Left renal cortex interstitium (tissue), 4 donors: ENCODE data around the gene LRP5. TPM values are rescaled to one million over a fixed set of nuclear protein-coding genes. Genes with fewer than 3 reads are reported as not detected.

ENCODE experiments used
- DNase-seq, 4 donors: peaks; one replicate each; pipeline ENCODE4 v3.0.0-alpha.2; 2013; ENCODE audit warnings: low read depth in 4 of 4, low spot score in 2 of 4, missing footprints in 1 of 4
- polyA plus RNA-seq, 4 donors: library from polyadenylated mRNA; unstranded; fragments of 120-200 nt; gene quantifications; one replicate each; pipeline ENCODE4 v1.2.1, GENCODE V29; 2013; ENCODE audit not compliant: insufficient read length in 4 of 4

Gene LRP5
- polyA plus RNA-seq, 4 donors, result 34.9 to 67.8 (median 58.9) TPM

- DNase-seq, result no peak
Measured at GRCh38 chr11:68303982-68304780, 8.2 kb upstream of the LRP5 start.

DNA sequence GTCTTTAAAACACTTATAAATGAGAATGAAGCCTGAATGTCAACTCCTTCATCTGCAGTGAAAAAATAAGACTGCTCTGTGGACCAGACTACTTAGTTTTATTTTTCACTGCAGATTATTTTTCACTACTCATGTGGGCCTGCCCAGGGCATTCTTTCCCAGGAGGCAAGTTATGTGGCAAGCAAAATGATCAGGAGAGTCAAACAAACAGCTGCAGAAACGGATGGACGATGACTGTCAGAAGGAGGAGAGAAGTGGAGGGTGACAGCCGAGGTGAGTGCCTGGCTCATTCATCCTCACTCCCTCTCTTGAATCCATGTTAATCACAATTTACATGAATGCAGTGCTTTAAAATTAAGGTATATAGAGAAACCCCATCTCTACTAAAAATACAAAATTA is 5.8 kb upstream of the LRP5 start:
- DNase-seq, result no peak

DNA sequence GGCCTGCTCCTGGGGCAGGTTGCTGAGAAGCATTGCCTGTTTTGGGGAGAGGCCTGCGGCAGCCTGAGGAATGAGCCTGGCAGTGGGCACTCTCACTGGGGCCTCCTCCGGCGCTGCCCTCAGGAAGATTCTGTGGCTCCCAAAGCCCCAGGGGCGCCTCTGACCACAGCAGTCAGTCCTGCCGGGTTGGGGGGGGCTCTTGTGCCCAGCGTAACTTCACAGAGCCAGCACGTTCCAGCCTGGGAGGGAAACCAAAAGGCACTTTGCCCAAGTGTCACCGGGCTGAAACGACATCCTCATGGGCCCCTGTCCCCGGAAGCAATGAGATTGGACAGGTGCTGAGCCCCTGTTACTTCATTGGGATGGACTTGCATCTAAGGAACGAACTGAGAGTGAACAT is 4.3 kb upstream of the LRP5 start:
- DNase-seq, result no peak

DNA sequence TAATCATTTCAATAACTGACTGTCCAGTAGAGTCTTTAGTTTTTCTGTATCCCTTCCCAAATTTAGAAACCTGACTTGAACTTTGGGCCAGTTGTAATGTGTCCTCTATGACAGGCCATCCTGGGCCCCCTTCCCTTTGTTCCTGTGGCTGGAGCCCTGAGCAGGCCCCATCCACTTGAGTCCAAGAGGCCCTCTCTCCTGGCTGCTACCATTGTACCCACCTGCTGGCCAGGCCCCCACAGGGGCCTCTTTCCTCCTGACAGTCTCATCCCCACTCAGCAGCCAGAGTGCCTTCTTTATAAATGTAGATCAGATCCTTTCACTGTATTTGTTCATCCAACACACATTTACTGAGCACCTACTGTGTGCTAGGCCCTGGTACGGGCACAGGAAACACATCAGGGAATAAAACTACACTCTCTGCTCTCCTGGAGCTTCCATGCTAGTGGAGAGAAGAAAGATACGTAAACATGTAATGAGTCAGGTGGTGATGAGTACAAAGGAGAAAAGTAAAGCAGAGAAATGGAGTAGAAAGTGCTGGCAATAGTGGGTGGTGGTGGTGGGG is 2.7 kb upstream of the LRP5 start:
- no peak for DNase-seq

GRCh38 chr11:68311160-68312116 is 953 bp upstream of the LRP5 start:
- no peak for DNase-seq

- no peak for DNase-seq
Measured at GRCh38 chr11:68312780-68313573, 586 bp downstream of the LRP5 start.

GRCh38 chr11:68313574-68314202 is 1.3 kb downstream of the LRP5 start:
- DNase-seq, result no peak

- DNase-seq, result no peak
Measured at GRCh38 chr11:68314203-68315170, 2.1 kb downstream of the LRP5 start.

- DNase-seq, result no peak
Measured at GRCh38 chr11:68315171-68315920, 3.0 kb downstream of the LRP5 start.

DNA sequence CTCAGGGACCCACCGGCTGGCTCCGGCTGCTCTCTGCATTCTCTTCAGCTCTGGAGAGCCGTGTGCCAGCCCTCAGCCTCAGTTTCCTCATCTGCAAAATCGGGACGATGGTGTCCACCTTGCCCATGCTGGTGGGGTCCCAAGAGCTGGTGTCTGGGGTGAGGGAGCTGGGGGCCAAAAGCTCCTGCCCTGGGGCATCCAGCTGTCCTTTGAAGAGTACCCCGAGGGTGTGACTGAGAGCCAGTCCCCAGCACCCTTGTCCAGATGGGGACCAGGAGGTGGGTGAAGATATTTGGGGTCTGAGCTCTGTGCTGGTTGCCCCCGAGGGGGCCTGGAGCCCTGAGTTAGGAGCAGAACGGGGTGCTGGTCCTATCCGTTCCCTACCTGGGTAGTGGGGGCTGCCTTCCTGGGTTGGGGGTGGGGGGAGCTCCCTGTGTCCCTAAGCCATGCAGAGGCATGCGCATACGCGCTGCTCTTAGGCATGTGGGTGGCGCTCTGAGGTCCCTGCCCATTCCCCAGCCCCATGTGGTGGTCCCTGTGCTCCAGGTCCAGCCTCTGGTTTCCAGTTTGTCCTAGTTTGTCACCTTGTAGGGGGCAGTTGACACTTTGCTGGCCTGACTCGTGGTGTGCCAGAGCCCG is 4.9 kb downstream of the LRP5 start:
- no peak for DNase-seq

GRCh38 chr11:68321293-68322051 is 9.1 kb downstream of the LRP5 start:
- no peak for DNase-seq

- no peak for DNase-seq
Measured at GRCh38 chr11:68322052-68322430, 9.7 kb downstream of the LRP5 start.

DNA sequence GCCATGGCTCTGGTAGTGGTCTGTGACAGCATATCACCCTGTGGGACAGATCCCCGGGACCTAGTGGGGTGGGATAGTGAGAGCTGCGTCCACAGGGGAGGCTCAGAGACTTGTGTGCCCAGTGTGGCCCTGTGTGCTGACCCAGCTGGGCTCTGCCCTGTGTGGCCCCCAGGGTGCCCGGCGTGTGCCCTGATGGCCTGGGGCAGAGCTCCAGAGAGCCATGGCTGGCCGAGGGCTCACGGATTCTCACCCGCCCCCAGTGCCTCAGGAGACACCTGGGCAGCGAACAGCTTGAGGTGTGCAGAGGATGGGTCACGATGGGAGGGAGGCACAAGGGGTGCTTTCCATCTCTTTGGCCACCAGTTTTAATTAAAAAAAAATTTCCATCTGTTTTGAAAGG is 11.8 kb downstream of the LRP5 start:
- DNase-seq, result no peak

DNA sequence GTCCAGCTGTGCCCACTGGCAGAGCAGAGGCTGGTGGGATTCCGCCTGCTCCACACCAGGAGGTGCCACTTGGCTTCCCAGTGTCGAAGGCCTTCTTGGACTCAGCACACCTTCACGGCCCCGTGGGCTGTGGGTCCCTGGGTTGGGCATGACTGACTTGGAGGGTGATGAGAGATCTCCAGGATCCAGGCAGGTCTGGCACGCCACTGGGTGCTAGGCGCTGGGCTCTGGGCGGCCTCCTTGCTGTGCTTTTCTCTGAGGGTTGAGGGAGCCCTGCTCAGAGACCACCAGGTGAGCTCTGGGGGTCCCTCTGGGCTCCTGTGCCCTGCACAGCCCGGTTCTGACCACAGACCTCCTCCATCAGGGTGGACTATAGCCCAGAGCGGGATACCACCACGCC is 12.3 kb downstream of the LRP5 start:
- no peak for DNase-seq

DNA sequence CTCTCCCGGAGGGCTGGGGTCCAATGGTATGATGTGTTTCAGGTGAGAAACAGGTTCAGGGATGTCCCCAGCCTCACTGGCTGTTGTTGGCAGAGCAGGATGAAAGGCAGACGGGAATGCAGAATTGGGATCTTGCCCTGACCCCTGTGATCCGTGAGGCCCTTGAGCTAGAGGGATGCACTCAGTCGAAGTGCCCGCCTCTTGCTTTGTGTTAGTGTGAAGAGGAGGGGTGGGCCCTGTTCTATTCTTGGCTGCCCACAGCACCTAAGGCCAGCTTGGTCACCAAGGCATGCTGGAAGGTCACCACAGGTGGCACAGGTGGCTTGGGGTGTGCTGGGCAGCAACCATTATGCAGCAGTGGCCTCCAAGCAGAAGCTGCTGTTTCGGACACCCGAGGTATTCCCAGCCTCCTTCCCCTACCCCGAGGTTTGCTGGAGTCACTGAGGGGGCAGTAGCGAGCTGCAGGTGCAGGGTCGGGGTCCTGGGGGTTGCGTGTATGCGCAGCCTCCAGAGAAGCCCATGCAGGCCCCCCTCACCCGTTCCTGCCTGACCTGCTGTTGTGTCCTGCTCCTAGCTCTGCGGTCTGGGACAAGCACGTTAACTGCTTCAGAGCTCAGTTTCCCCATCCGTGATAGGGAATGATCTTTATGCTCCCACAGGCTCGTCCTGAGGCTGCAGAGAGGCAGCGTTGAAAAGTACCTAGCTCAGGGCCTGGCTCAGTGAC is 13.0 kb downstream of the LRP5 start:
- no peak for DNase-seq

DNA sequence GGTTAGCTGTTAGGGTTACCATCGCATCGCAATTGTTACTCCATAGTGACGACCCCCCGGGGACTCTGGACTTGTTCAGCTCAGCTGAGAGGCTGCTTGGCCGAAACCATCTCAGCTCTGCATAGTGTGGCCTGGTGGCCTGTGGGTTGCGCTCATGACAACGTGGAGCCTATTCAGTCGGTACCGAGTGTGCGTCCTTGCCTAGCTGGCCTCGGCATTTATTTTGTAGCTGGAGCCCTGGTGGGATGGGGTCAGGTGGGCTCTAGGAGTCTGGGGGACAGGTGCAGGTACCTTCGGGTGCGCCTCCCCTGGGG is 13.5 kb downstream of the LRP5 start:
- DNase-seq, result no peak
